Daoy (cell line): ENCODE results near the gene DNAJC13. TPM values are rescaled to one million over a fixed set of nuclear protein-coding genes. Genes with fewer than 3 reads are reported as not detected.
"Not testable (repeated sequence)": the region's sequence is repeated elsewhere in the genome, so short reads cannot be mapped to it uniquely, and the experiment has no call there.

Source experiments
- DNase-seq: peaks from one replicate; pipeline ENCODE4 v3.0.0-alpha.2; 2015; ENCODE audit warnings: low read depth
- total RNA-seq: library from RNA; depleted of rRNA; stranded (reverse); fragments of >200 nt; shearing (Covaris generic); gene quantifications from 2 replicates; pipeline ENCODE4 v1.2.3, GENCODE V29; 2014; rRNA removed

Gene DNAJC13
- total RNA-seq, result 29.5 and 31.3 TPM in 2 replicates

DNA sequence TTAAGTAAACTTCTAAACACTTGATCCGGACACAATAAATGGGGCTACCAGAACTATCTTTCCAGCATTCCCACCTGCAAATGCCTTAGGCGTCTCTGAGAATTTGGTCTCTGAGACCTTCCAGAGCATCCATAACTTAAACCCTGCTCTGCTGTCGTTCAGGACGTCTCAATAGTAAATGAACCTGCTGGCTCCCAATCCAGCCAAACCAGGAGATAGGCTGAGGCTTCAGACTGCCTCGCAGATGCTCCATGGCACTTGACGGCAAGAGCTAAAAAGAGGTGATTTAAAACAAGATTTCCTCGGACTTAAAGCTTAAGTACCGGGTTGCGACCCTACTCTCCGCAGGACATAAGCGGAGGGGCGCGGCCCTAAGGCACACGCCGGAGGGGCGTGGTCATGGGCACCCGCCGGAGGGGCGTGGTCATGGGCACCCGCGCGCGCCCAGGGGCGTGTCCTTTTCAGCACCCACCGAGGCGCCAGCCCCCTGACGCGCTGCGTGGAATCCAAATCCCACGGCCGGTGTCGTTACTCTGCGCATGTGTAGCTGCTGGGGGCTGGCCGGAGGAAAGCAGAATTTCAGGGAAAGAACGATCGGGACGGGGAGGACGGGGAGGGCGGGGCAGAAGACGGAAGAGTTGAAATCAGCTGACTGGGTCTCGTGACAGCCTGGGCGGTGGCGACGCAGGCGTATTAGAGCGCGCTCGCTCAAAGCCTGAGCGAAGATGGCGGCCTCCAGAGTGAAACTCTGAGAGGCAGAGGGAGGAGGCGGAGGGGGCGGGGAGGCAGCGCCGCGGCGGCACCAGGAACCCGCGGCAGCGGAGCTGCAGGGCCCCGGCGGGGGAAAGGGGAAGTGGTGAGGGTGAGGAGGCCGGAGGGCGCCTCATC, at the start of gene DNAJC13:
Gene DNAJC13, plus strand, starts transcription at position 696 of the 888 bp plus-strand sequence. CDS start 17,049 bp downstream, outside the sequence.
- DNase-seq, result peak; percentile 96

DNA sequence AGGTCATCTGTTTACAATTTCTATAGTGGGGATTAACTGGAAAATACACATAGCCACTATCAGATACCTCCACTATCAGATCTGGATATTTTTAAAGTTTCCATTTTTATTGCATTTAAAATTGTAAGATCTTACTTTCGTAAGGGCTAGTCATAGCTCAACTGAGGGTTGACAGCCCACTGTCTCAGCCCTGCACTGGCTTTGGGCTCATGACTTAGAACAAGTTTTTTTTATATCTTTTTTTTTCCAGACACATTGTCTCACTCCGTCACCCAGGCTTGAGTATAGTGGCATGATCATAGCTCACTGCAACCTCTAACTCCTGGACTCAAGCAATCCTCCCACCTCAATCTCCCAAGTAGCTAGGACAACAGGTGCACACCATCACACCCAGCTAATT, 48.8 kb upstream of the DNAJC13 start:
- DNase-seq, result no peak

GRCh38 chr3:132368962-132369361, 48.3 kb upstream of the DNAJC13 start:
- DNase-seq, result no peak

DNA sequence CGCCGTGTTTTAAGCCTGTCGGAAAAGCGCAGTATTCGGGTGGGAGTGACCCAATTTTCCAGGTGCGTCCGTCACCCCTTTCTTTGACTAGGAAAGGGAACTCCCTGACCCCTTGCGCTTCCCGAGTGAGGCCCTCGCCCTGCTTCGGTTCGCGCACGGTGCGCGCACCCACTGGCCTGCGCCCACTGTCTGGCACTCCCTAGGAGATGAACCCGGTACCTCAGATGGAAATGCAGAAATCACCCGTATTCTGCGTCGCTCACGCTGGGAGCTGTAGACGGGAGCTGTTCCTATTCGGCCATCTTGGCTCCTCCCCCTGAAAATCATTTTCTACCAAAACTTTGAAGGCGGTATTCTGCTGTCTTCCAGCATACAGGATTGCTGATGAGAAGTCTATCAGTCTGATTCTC, 40.4 kb upstream of the DNAJC13 start:
- DNase-seq, result not testable (repeated sequence)

GRCh38 chr3:132378048-132378762, 39.1 kb upstream of the DNAJC13 start:
- no peak for DNase-seq

DNA sequence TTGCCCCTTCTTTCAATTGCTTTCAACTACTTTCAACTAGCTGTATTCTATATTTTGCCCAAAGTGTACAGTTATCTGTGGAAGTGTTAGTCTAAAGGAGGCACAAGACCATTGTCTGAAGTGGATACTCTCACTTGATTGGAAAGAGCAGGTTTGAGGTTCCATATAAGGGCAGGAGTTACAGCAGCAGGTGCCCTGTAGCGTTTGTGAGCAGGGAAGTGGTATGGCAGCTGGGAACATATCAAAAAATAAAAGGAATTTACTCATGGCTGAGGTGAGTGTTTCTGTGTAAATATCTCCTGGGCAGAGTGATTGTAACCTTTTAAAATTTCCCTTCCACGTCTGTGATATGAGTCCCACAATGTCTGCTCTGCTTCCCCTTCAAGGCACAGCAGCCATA, 38.5 kb upstream of the DNAJC13 start:
- no peak for DNase-seq

DNA sequence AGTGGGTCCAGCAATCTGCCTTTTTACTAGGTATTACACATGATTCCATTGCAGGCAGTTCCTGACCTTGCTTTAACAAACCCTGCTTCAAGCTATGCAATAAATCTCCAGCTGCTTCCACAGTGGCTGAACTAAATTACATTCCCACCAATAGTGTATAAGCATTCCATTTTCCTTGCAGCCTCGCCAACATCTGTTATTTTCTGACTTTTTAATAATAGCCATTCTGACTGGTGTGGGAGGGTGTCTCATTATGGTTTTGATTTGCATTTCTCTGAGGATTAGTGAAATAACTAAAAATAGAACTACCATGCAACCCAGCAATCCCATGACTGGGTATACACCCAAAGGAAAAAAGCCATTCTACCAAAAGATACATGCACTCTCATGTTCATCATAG, 36.4 kb upstream of the DNAJC13 start:
- DNase-seq, result no peak

- DNase-seq, result no peak
Measured at GRCh38 chr3:132381348-132381944, 35.9 kb upstream of the DNAJC13 start.

DNA sequence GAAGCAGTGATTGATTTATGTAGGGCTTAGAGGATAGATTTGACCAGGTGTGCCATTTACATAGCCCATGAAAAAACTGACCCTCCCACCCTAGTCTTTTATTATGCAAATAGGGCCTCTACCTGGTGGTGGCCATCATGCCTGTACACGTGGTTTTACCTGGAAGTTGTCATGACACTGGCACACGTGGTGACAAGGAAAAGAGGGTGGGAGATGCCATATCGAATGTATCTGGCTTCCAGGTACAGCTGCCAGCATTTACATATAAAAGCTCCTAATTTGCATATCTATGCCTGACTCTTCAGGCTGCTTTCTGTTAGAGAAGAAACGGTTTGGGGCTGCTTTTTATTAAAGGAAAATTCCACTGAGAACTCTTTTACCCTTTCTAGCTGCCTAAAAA, 35.0 kb upstream of the DNAJC13 start:
- DNase-seq, result no peak

GRCh38 chr3:132382688-132383194, 34.6 kb upstream of the DNAJC13 start:
- no peak for DNase-seq

GRCh38 chr3:132386259-132386658, 31.0 kb upstream of the DNAJC13 start:
- no peak for DNase-seq

GRCh38 chr3:132392675-132393074, 24.6 kb upstream of the DNAJC13 start:
- DNase-seq, result not testable (repeated sequence)

DNA sequence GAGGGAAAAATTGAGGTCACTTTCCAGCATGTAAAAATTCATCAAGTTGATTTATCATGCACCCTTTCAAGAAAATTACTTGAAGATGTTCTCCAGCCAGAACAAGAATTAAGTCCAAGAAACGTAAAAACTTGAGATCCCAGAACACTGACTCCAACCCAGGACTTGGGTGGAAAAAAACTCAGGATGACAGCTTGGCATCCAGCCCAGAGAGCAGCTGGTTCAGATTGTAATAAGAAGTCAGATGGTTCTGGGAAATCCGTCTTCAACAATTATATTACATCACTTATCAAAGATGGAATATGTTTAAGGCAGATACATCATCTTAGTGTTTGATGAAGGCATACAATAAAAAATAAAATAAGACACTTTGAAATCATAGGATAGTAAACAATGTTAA, 23.0 kb upstream of the DNAJC13 start:
- DNase-seq, result no peak

DNA sequence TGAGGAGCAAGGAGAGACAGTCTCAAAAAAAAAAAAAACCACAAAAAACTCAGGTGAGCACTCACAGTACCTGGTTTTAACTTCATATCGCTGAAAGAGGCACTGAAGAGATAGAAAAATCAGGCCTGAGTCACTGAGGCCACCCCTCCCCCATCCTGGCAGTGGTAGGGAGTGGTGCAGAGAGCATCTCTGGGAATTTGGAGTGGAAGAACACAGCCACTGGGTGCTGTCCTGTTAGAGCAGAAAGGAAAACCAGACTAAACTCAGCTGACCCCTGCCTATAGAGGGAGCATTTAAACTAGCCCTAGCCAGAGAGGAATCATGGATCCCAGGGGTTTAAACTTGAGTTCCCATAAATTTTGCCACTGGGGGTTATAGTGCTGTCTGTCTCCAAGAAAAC, 22.2 kb upstream of the DNAJC13 start:
- DNase-seq, result no peak

GRCh38 chr3:132396255-132396654, 21.0 kb upstream of the DNAJC13 start:
- DNase-seq, result no peak

DNA sequence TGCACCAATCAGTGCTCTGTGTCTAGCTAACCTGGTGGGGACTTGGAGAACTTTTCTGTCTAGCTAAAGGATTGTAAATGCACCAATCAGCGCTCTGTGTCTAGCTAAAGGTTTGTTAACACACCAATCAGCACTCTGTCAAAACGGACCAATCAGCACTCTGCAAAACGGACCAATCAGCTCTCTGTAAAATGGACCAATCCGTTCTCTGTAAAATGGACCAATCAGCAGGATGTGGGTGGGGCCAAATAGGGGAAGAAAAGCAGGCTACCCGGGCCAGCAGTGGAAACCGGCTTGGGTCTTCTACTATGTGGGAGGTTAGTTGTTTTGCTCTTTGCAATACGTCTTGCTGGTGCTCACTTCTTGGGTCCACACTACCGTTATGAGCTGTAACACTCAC, 20.5 kb upstream of the DNAJC13 start:
- not testable (repeated sequence) for DNase-seq

DNA sequence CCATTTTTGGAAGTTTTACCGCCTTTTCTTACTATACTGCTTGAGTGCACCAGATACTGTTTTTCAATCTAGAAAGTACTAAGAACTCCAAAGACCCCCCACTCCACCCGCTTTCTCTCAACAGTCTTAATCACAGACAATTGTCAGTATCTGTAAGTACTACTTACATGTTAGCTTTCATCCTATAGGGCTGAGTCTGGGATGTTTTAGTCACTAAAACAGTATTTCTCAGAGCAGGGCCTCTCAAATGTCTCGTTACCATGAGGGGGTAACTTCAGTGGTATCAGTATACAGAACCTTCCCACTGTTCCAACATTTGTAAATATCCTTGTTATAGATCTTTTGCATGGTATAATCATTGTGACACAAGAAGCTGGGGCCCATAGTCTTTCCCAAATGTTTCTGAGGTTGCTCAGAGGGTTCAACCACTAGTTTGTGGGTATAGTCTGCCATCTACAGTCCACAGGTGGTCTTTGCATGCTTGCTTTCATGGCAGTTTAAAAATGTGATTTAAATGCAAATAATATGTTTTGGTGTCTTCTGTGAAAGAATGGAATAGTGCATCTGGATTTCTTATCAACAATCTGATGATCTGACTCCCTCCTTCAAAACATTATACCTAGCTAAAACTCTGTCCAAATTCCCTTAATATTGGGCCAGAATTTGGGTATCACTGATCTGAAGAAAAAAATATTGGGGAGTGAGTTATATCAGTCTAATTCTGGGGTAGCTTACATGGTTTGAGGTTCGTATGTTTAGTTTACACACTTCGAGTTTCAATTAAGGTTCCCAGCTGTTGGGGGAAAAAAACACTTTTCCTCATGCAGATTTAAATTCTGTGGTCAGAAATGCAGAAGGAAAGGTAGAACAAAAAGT, 18.0 kb upstream of the DNAJC13 start:
- peak; percentile 48 for DNase-seq

DNA sequence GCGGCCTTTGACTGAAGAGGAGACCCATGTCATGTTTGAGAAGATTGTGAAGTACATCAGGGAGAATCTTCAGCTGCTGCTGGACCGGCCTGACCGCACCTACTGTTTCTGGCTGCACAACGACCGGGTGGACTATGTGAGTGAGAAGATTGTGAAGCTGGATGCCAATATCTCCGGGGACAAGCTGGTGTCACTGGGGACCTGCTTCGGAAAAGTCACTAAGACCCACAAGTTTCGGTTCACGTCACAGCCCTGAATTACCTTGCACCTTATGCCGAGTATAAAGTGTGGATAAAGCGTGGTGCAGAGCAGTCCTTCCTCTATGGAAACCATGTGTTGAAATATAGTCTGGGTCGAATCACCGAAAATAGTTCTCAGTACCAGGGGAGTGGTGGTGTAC, 16.0 kb upstream of the DNAJC13 start:
- DNase-seq, result no peak

DNA sequence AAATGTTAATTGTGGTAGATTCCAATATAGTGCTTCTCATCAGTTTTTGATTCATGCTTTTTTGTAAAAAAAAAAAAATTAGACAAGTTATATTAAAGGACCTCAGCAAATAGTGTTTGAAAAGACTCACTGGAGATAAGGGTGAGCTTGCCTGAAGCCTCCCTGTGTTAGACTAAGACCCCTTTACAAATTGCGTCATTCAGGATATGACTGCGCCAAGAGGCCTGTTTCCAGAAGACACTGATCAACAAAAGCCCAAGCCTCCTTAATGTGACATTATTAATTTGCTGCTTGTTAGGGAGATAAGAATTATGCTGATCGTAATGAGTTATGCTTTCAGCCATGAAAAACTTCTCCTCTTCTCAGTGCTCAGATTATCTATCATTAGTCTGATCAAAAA, 13.0 kb upstream of the DNAJC13 start:
- no peak for DNase-seq

- no peak for DNase-seq
Measured at GRCh38 chr3:132405188-132405587, 12.1 kb upstream of the DNAJC13 start.

DNA sequence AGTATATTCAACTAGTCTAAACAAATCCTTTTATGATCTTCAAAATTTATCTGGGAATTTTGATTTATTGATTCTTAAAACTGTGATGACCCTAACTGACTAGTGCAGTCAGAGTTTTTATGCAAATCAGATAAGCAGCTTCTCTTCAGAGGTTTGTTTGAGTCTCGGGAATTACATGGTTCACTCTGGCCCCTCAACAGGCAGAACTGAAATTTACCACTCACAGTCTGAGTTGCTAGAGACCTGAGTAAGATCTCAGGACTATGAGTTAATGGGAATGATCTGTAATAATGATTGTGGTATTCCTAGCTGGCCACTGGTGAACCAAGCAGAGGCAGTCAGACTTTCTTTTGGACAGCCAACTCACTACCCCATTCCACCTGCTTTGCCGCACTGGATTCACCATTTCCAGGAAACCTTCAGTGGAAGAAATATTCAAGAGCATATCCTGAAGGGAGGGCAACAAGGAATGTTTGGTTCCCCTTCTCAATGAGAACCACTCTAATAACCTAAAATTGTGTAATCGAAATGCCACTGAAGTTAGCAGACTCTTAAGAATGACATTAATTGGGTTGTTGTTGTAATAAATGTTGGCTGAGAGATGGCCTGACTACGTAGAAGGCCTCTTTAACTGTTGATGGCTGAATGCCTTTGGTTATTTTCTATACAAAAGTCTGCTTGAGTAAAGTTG, 11.5 kb upstream of the DNAJC13 start:
- DNase-seq, result no peak
